C4-2B (cell line): Measurements from ENCODE around the gene CAD.

ENCODE experiments used
- CTCF ChIP-seq: fragments of 450-650 bp; conservative IDR thresholded peaks from 2 replicates; pipeline ENCODE4 v1.5.1; 2017; ENCODE audit warnings: mild to moderate bottlenecking
- ZFX ChIP-seq: fragments of 450-650 bp; IDR thresholded peaks from 2 replicates; pipeline ENCODE4 v1.6.1; 2017

GRCh38 chr2:27247893-27248292 is 30.7 kb downstream of the CAD start:
- TF ChIP-seq CTCF = no peak
- no peak for TF ChIP-seq ZFX
